Omental fat pad (tissue), 4 donors: Measurements from ENCODE around the gene IL2RA. TPM values are rescaled to one million over a fixed set of nuclear protein-coding genes. Genes with fewer than 3 reads are reported as not detected.

Experiments
- ATAC-seq: fragments of 150-250 bp; one replicate; pipeline ENCODE4 v1.9.1; 2016; ENCODE audit warnings: mild to moderate bottlenecking, moderate library complexity; ENCODE audit not compliant: low FRiP score
- DNase-seq: peaks from one replicate; pipeline ENCODE4 v3.0.0-alpha.2; 2019; ENCODE audit warnings: low spot score
- total RNA-seq, 4 donors: library from RNA; depleted of rRNA; stranded (reverse); fragments of >200 nt; gene quantifications; one replicate each; pipeline ENCODE4 v1.1.0, GENCODE V29; 2016
- TF ChIP-seq, protein P1 (sequence below), 3 donors: fragments of 450-650 bp; IDR thresholded peaks; one replicate each; pipeline ENCODE4 v1.5.1; 2016 to 2017; ENCODE audit warnings: antibody characterized with exemption in 3 of 3, mild to moderate bottlenecking in 3 of 3, moderate library complexity in 2 of 3

IL2RA gene
- total RNA-seq, 4 donors from 2014 or later: 0.69 to 25.0 (median 7.1) TPM

DNA sequence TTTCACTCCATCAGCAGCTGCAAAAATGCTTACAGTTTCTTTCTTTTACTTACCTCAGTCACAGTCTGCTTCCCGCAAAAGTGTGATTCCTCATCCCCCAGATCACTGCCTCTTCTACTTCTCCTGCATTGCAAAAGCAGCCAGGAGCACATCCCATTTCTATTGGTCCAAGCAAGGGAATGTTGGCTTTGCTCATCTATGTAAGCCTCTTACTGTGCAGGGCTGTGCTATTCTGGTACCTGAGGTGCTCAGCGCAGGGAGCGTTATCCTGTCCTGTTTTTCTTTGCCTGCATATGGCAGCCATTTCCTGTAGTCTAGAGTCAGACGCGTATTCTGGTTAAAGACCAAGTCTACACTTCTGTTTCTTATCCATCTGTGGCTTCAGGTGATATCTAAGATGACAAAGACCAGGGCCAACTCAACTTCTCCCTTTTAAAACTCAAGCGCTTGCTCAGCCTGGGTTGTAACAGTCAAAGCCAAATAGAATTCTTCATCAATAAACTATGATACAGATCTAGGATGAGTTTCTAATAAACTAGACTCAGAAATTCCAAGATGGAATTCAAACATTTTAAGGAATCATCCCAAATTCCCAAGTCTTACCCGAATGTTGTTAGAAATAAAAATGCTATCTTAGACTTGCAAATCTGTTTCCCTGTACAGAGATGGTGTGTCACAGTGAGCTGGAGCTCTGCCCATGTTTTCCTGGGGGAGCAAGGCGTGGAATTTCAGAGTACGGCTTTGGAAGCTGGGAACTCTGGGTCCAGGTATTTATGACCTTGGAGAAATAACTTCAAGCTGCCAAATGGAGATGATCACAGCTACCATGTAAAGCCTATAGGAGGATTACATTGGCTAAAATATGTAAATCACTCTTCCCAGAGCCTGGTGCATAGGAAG lies 20.6 kb upstream of the IL2RA start:
- TF ChIP-seq, protein P1, sequence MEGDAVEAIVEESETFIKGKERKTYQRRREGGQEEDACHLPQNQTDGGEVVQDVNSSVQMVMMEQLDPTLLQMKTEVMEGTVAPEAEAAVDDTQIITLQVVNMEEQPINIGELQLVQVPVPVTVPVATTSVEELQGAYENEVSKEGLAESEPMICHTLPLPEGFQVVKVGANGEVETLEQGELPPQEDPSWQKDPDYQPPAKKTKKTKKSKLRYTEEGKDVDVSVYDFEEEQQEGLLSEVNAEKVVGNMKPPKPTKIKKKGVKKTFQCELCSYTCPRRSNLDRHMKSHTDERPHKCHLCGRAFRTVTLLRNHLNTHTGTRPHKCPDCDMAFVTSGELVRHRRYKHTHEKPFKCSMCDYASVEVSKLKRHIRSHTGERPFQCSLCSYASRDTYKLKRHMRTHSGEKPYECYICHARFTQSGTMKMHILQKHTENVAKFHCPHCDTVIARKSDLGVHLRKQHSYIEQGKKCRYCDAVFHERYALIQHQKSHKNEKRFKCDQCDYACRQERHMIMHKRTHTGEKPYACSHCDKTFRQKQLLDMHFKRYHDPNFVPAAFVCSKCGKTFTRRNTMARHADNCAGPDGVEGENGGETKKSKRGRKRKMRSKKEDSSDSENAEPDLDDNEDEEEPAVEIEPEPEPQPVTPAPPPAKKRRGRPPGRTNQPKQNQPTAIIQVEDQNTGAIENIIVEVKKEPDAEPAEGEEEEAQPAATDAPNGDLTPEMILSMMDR (IDR thresholded peaks at IDR 0.05): no peak
- DNase-seq: no peak
- ATAC-seq: no peak

GRCh38 chr10:6080417-6080973 lies 18.3 kb upstream of the IL2RA start:
- no peak for DNase-seq
- no peak for ATAC-seq
- TF ChIP-seq, protein P1 (IDR thresholded peaks at IDR 0.05): no peak

GRCh38 chr10:6079044-6079443 lies 16.9 kb upstream of the IL2RA start:
- TF ChIP-seq, protein P1 (IDR thresholded peaks at IDR 0.05): no peak
- DNase-seq (no peak), ATAC-seq (no peak)

DNA sequence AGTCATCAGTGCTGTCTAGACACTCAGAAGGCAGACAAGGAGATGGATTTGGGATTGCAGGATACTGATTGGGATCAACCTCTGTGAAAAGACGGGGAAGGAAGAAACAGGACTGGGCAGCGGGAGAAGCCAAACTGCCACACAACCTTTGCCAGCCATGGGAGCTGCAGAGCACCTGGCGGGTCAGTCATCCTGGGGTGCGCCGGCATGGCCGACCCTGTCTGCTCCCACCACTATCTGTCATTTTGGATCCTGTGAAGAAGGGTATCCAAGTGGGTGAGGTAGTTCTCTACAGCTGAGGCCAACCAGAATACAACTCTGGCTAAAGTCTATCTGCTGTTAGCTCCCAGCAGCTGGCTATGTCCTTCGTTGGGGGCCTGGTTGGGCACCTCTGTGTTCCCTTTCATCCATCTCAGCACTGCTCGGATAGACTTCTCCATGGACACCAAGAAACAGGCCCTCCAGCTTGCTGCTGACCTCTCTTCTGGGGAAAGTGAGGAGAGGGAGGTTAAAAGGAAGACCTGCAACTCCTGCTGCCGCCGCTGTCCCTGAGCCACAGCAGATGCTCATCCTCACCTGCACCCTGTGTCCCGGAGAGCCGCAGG lies 15.0 kb upstream of the IL2RA start:
- ATAC-seq: no peak
- TF ChIP-seq, protein P1 (IDR thresholded peaks at IDR 0.05): no peak
- no peak for DNase-seq

DNA sequence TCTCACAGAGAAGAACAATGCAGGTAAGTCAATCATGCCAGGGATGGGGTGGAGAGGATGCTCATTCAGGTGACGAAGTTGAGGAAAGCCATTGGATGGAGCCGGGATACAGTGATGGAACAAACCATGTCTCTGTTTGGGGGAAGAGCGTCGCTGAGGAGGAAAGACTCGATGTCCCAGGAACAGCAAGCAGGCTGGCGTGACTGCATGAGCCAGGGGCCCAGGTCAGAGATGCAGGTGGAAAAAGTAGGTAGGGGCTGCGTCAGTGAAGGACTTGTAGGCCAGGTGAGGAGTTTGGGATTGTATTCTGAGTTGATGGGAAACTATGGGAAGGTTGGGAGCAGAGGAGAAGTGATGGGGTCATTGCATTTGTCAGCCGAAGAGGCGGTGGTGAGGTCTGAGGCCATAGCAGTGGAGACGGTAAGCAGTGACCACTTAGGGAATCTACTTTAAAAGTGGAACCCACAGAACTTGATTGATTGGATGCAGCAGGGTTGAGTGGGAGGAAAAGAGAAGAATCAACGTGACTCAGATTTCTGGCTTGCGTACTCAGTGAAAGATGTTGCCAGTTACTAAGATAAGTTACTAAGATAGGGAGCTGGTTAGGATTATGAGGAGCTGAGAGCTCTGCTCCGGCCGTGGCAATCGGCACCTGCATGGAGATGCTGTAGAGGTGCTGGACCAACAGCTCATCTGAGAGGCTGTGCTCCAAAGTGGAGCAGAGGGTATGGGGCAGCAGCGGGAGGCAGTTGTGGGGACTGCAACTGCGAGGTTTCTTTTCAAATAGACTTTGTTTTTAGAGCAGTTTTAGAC lies 12.5 kb upstream of the IL2RA start:
- peak; percentile 74 for ATAC-seq
- DNase-seq: no peak
- TF ChIP-seq, protein P1 (IDR thresholded peaks at IDR 0.05): no peak

- no peak for DNase-seq
- ATAC-seq: no peak
These were observed 10.2 kb upstream of the IL2RA start for GRCh38 chr10:6072215-6072934.

More at GRCh38 chr10:6072215-6072934, 10.2 kb upstream of the IL2RA start:
- TF ChIP-seq, protein P1 (IDR thresholded peaks at IDR 0.05): no peak
